SK-N-SH (cell line): ENCODE data around the gene EPO. TPM values are rescaled to one million over a fixed set of nuclear protein-coding genes. Genes with fewer than 3 reads are reported as not detected.
"Not testable (repeated sequence)": the region's sequence is repeated elsewhere in the genome, so short reads cannot be mapped to it uniquely, and the experiment has no call there.

Source experiments
- CTCF ChIA-PET: fragments of 300-600, 350-600 bp; formaldehyde crosslinking; extraction: SDS; loops from one replicate; lab custom pipeline; 2021; lab: Yijun Ruan, JAX
- POLR2A ChIA-PET: fragments of 350-600 bp; sonication (Branson Sonifier 250); formaldehyde crosslinking; extraction: SDS; loops from one replicate; lab custom pipeline; 2020; ENCODE audit warnings: antibody characterized with exemption, inconsistent platforms; lab: Yijun Ruan, JAX
- DNase-seq: peaks from one replicate; pipeline ENCODE4 v3.0.0; 2012
- H2AFZ ChIP-seq: fragments of 200-600 bp; sonication (generic); 2 replicates; pipeline ENCODE4 v1.8.1; 2016; ENCODE audit warnings: antibody characterized with exemption, mild to moderate bottlenecking, low read depth
- H3F3A ChIP-seq: fragments of 200-600 bp; sonication (generic); replicated peaks from 2 replicates; pipeline ENCODE3; 2016; ENCODE audit warnings: antibody characterized with exemption, mild to moderate bottlenecking; ENCODE audit not compliant: insufficient read depth
- H3K27ac ChIP-seq, 2 experiments: fragments of 200-500 bp in 1 of 2; fragments of 200-600 bp in 1 of 2; sonication (Bioruptor generic) in 1 of 2; sonication (generic), shearing (Covaris generic) in 1 of 2; 2 replicates each; pipeline versions ENCODE4 v1.5.1 to v1.6.1; 2014 to 2016; ENCODE audit warnings: low read depth in 2 of 2, inconsistent platforms in 1 of 2, low read length in 1 of 2, mild to moderate bottlenecking in 1 of 2, mixed read lengths in 1 of 2
- H3K27me3 ChIP-seq: fragments of 200-600 bp; sonication (generic), shearing (Covaris generic); 2 replicates; pipeline ENCODE4 v1.6.1; 2016; ENCODE audit warnings: mixed run types; ENCODE audit not compliant: insufficient read depth
- H3K36me3 ChIP-seq, 2 experiments: fragments of 200-500 bp in 1 of 2; fragments of 200-600 bp in 1 of 2; sonication (Bioruptor generic) in 1 of 2; sonication (generic) in 1 of 2; replicated peaks in 1 of 2; 2 replicates each; pipeline versions ENCODE3 to v1.5.1; 2014 to 2016; ENCODE audit warnings: low read length in 1 of 2, mild to moderate bottlenecking in 1 of 2; ENCODE audit not compliant: insufficient read depth in 2 of 2, control insufficient read depth in 1 of 2
- H3K4me1 ChIP-seq, 2 experiments: fragments of 200-500 bp in 1 of 2; fragments of 200-600 bp in 1 of 2; sonication (Bioruptor generic) in 1 of 2; sonication (generic), shearing (Covaris generic) in 1 of 2; 2 replicates each; pipeline versions ENCODE4 v1.5.1 to v1.6.1; 2014 to 2016; ENCODE audit warnings: low read depth in 1 of 2, low read length in 1 of 2, mixed run types in 1 of 2; ENCODE audit not compliant: insufficient read depth in 2 of 2, control insufficient read depth in 1 of 2
- H3K4me2 ChIP-seq: fragments of 200-600 bp; sonication (generic), shearing (Covaris generic); 2 replicates; pipeline ENCODE4 v1.6.1; 2017; ENCODE audit warnings: mixed run types
- H3K4me3 ChIP-seq, 2 experiments: fragments of 200-500 bp in 1 of 2; fragments of 200-600 bp in 1 of 2; sonication (Bioruptor generic) in 1 of 2; sonication (generic), shearing (Covaris generic) in 1 of 2; 2 replicates each; pipeline versions ENCODE4 v1.5.1 to v1.8.1; 2014 to 2016; ENCODE audit warnings: low read depth in 2 of 2, inconsistent platforms in 1 of 2, low read length in 1 of 2, mild to moderate bottlenecking in 1 of 2, mixed read lengths in 1 of 2, moderate library complexity in 1 of 2
- H3K79me2 ChIP-seq: fragments of 200-600 bp; sonication (generic); 2 replicates; pipeline ENCODE4 v1.8.1; 2017; ENCODE audit warnings: mild to moderate bottlenecking; ENCODE audit not compliant: insufficient read depth
- H3K9ac ChIP-seq: fragments of 200-600 bp; sonication (generic); 2 replicates; pipeline ENCODE4 v1.6.1; 2017; ENCODE audit warnings: mixed run types
- H3K9me2 ChIP-seq: fragments of 200-600 bp; sonication (generic); 2 replicates; pipeline ENCODE4 v1.6.1; 2017; ENCODE audit warnings: mixed run types
- H3K9me3 ChIP-seq: fragments of 200-600 bp; sonication (generic); 2 replicates; pipeline ENCODE4 v1.6.1; 2017; ENCODE audit warnings: mixed run types, mild to moderate bottlenecking, moderate library complexity
- H4K20me1 ChIP-seq: fragments of 200-600 bp; sonication (generic); 2 replicates; pipeline ENCODE4 v1.6.1; 2017; ENCODE audit warnings: mild to moderate bottlenecking, mixed run types; ENCODE audit not compliant: insufficient read depth
- ELF1 ChIP-seq: IDR thresholded peaks from 2 replicates; pipeline ENCODE4 v1.4.0; 2012
- FOXJ3 ChIP-seq: sonication (generic); formaldehyde crosslinking; IDR thresholded peaks from 2 replicates; pipeline ENCODE4 v1.5.1; 2020; ENCODE audit warnings: mild to moderate bottlenecking, missing genetic modification reagents
- FOXM1 ChIP-seq: IDR thresholded peaks from 2 replicates; pipeline ENCODE4 v1.4.0; 2012; ENCODE audit warnings: low read depth, mild to moderate bottlenecking
- GABPA ChIP-seq: IDR thresholded peaks from 2 replicates; pipeline ENCODE4 v1.4.0; 2012; ENCODE audit warnings: low read depth, mild to moderate bottlenecking
- GATA2 ChIP-seq: sonication (generic); formaldehyde crosslinking; IDR thresholded peaks from 2 replicates; pipeline ENCODE4 v1.5.0; 2020; ENCODE audit warnings: mild to moderate bottlenecking, missing genetic modification reagents
- MEF2A ChIP-seq: IDR thresholded peaks from 2 replicates; pipeline ENCODE4 v1.4.0; 2012; ENCODE audit warnings: low read depth, borderline replicate concordance
- POLR2AphosphoS5 ChIP-seq: IDR thresholded peaks from 2 replicates; pipeline ENCODE4 v1.6.1; 2012; ENCODE audit warnings: low read depth, low read length
- RAD21 ChIP-seq: IDR thresholded peaks from 2 replicates; pipeline ENCODE4 v1.6.1; 2012; ENCODE audit warnings: mild to moderate bottlenecking, low read length
- RFX5 ChIP-seq: IDR thresholded peaks from 2 replicates; pipeline ENCODE4 v1.6.1; 2012; ENCODE audit warnings: mild to moderate bottlenecking, improper control_type of control experiment, low read length
- SIN3A ChIP-seq: IDR thresholded peaks from 2 replicates; pipeline ENCODE4 v1.6.1; 2012; ENCODE audit warnings: low read depth, mild to moderate bottlenecking, low read length, moderate library complexity, borderline replicate concordance
- TAF1 ChIP-seq: IDR thresholded peaks from 2 replicates; pipeline ENCODE4 v1.6.1; 2012; ENCODE audit warnings: low read depth, mild to moderate bottlenecking, low read length, moderate library complexity, borderline replicate concordance
- TEAD4 ChIP-seq: IDR thresholded peaks from 2 replicates; pipeline ENCODE4 v1.4.0; 2012; ENCODE audit warnings: mild to moderate bottlenecking, borderline replicate concordance; ENCODE audit not compliant: insufficient read depth
- YY1 ChIP-seq: IDR thresholded peaks from 2 replicates; pipeline ENCODE4 v1.4.0; 2012; ENCODE audit warnings: low read depth, mild to moderate bottlenecking
- WGBS: methylation state at CpG from one replicate; pipeline ENCODE4 v1.1.6; 2017; ENCODE audit warnings: low lambda C conversion rate; 5-methylcytosine and 5-hydroxymethylcytosine counted together
- polyA plus RNA-seq, 3 experiments: library from polyadenylated mRNA; depleted of rRNA; stranded (reverse); fragments of >200 nt; gene quantifications; 2 replicates each; pipeline ENCODE4 v1.2.3, GENCODE V29; 2012
- TF ChIP-seq, protein P1 (sequence below): IDR thresholded peaks from 2 replicates; pipeline ENCODE4 v1.4.0; 2012; ENCODE audit warnings: low read depth, borderline replicate concordance
- TF ChIP-seq, protein P2 (sequence below): IDR thresholded peaks from 2 replicates; pipeline ENCODE4 v1.6.1; 2012; ENCODE audit warnings: mild to moderate bottlenecking, low read depth, low read length, moderate library complexity

EPO gene
- polyA plus RNA-seq, 1 of the 3 experiments (the other 2 are of a cell fraction) = not detected

DNA sequence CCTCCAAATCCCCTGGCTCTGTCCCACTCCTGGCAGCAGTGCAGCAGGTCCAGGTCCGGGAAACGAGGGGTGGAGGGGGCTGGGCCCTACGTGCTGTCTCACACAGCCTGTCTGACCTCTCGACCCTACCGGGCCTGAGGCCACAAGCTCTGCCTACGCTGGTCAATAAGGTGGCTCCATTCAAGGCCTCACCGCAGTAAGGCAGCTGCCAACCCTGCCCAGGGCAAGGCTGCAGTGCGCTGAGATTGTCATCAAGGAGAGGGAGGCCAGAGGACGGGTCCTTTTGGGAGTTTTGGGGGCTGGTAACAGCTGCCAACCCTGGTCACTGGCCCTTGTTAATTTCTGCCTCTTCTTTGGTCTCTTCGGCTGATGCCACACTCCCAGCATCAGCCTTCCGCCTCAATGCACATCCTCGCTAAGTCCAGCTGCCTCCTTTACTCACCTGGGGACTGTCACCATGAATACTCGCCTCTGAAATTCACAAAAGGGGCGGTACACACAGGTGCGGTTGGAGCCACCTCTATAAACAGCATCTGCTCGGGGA is 3.5 kb downstream of the EPO start:
- ChIA-PET CTCF (interaction anchor here (0.9 to 13.0 kb wide), 9 partner anchors 9 to 158 kb away, joined by 3 to 344 read pairs (median 23); partner anchors contain the start of genes EPHB4, MOSPD3, POP7 and SLC12A9), POLR2A (no interaction called here)
- Histone ChIP-seq H3K4me1 (peaks cover 0 to 3% of the 10 kb centered on the region in 2 experiments; a peak in 1 of 4 replicates), H4K20me1 (no peaks in the 10 kb centered on the region), H3K9me3 (no peaks in the 10 kb centered on the region), H3K9me2 (no peaks in the 10 kb centered on the region), H3K27me3 (peaks cover 28% of the 10 kb centered on the region), H3F3A (peaks cover 8% of the 10 kb centered on the region), H3K4me3 (no peak overlapping the region), H3K9ac (no peak overlapping the region), H3K36me3 (no peaks in the 10 kb centered on the region), H3K4me2 (no peak overlapping the region), H3K79me2 (no peaks in the 10 kb centered on the region), H3K27ac (no peak overlapping the region), H2AFZ (no peak overlapping the region)
- TF ChIP-seq GABPA = no peak
- TF ChIP-seq ELF1 = no peak
- TF ChIP-seq TAF1 = no peak
- no peak for TF ChIP-seq SIN3A
- TF ChIP-seq FOXJ3 = no peak
- no peak for TF ChIP-seq YY1
- TF ChIP-seq RFX5 = no peak
- no peak for TF ChIP-seq FOXM1
- TF ChIP-seq POLR2AphosphoS5 = no peak
- no peak for TF ChIP-seq MEF2A
- no peak for TF ChIP-seq TEAD4
- DNase-seq = no peak
- 72% methylated on average over 16 of the region's 16 CpGs for WGBS

DNA sequence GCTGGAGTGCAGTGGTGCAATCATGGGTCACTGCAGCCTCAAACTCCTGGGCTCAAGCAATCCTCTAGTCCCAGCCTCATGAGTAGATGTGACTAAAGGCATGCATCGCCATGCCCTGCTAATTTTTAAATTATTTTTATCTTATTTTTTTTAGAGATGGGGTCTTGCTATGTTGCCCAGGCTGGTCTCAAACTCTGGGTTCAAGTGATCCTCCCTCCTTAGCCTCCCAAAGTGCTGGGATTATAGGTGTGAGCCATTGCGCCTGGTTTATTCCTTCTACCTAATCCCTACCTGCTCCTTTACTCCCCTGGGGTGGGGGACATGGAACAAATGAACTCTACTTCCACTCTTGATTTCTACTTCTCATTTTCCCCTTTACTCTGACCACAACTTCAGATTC is 4.1 kb downstream of the EPO start:
- H3K4me1 ChIP-seq, H3F3A ChIP-seq, H3K36me3 ChIP-seq, H3K9ac ChIP-seq, POLR2A ChIA-PET, H2AFZ ChIP-seq, H3K4me3 ChIP-seq, H3K4me2 ChIP-seq, H3K79me2 ChIP-seq, H3K9me3 ChIP-seq, H3K9me2 ChIP-seq, DNase-seq, H3K27ac ChIP-seq, H4K20me1 ChIP-seq: not testable (repeated sequence)
- CTCF ChIA-PET = interaction anchor here (0.8 to 13.0 kb wide), 22 partner anchors 10 to 258 kb away, joined by 3 to 344 read pairs (median 10); partner anchors contain the start of genes GIGYF1, GNB2, MOSPD3 and POP7
- WGBS = 82% methylated on average over 2 of the region's 2 CpGs
- peaks cover 27% of the 10 kb centered on the region for H3K27me3 ChIP-seq

DNA sequence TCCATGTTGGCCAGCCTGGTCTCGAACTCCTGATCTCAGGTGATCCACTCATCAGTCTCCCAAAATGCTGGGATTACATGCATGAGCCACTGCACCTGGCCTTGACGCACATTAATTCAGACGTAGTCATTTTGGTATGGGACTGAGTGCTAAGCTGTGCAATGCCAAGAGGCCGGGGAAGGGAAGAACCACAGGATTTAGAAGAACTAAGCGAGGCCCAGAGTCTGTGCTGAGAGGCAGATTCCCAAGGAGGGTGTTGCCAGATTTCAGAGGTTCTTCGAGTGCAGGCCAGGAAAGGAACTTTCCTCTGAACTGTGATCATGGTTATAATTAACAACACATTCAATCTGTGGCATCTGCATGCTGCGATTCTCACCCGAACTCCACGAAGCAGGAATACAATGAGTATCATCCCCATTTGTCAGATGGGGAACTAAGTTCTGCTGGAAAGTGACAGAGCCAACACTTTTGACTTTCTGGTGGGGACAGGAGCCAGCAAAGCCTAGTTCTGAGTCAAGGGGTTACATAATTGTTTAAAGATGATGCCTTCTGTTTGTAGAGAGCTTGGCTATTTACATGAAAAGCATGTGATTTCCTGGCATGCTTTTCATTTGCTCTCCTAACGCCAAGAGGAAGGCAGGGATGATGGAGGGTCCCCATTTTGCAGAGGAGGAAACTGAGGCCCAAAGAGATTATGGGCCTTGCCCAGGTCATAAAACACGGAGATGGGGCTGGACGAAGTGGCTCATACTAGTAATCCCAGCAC is 6.9 kb downstream of the EPO start:
- CTCF ChIA-PET = interaction anchor here (0.6 to 13.0 kb wide), 9 partner anchors 19 to 596 kb away, joined by 3 to 344 read pairs (median 14); partner anchors contain the start of genes POP7 and SLC12A9
- Histone ChIP-seq H3K4me3 (no peak overlapping the region), H3K9me3 (no peaks in the 10 kb centered on the region), H3K27me3 (peaks cover 4% of the 10 kb centered on the region; the same call in 1 of the 2 replicates), H3K36me3 (no peaks in the 10 kb centered on the region), H4K20me1 (no peaks in the 10 kb centered on the region), H3K4me1 (no peaks in the 10 kb centered on the region; a peak in 1 of 4 replicates), H3K27ac (no peak overlapping the region), H3K4me2 (no peak overlapping the region), H3K79me2 (no peaks in the 10 kb centered on the region), H3K9ac (no peak overlapping the region), H3F3A (peaks cover 8% of the 10 kb centered on the region), H2AFZ (no peak overlapping the region), H3K9me2 (no peaks in the 10 kb centered on the region)
- POLR2A ChIA-PET = no interaction called here
- WGBS = 61% methylated on average over 12 of the region's 12 CpGs
- no peak for DNase-seq
- TF ChIP-seq, protein P1, sequence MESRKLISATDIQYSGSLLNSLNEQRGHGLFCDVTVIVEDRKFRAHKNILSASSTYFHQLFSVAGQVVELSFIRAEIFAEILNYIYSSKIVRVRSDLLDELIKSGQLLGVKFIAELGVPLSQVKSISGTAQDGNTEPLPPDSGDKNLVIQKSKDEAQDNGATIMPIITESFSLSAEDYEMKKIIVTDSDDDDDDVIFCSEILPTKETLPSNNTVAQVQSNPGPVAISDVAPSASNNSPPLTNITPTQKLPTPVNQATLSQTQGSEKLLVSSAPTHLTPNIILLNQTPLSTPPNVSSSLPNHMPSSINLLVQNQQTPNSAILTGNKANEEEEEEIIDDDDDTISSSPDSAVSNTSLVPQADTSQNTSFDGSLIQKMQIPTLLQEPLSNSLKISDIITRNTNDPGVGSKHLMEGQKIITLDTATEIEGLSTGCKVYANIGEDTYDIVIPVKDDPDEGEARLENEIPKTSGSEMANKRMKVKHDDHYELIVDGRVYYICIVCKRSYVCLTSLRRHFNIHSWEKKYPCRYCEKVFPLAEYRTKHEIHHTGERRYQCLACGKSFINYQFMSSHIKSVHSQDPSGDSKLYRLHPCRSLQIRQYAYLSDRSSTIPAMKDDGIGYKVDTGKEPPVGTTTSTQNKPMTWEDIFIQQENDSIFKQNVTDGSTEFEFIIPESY = no peak
- TF ChIP-seq TEAD4 (no peak), RAD21 (no peak), TAF1 (no peak), ELF1 (no peak), FOXJ3 (no peak), GATA2 (no peak)
- TF ChIP-seq, protein P2, sequence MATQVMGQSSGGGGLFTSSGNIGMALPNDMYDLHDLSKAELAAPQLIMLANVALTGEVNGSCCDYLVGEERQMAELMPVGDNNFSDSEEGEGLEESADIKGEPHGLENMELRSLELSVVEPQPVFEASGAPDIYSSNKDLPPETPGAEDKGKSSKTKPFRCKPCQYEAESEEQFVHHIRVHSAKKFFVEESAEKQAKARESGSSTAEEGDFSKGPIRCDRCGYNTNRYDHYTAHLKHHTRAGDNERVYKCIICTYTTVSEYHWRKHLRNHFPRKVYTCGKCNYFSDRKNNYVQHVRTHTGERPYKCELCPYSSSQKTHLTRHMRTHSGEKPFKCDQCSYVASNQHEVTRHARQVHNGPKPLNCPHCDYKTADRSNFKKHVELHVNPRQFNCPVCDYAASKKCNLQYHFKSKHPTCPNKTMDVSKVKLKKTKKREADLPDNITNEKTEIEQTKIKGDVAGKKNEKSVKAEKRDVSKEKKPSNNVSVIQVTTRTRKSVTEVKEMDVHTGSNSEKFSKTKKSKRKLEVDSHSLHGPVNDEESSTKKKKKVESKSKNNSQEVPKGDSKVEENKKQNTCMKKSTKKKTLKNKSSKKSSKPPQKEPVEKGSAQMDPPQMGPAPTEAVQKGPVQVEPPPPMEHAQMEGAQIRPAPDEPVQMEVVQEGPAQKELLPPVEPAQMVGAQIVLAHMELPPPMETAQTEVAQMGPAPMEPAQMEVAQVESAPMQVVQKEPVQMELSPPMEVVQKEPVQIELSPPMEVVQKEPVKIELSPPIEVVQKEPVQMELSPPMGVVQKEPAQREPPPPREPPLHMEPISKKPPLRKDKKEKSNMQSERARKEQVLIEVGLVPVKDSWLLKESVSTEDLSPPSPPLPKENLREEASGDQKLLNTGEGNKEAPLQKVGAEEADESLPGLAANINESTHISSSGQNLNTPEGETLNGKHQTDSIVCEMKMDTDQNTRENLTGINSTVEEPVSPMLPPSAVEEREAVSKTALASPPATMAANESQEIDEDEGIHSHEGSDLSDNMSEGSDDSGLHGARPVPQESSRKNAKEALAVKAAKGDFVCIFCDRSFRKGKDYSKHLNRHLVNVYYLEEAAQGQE = no peak
